ENCODE measurements around the gene HMCES. TPM values are rescaled to one million over a fixed set of nuclear protein-coding genes. Genes with fewer than 3 reads are reported as not detected.

Gene HMCES
- polyA plus RNA-seq, 3 donors, result 11.9 to 23.0 (median 18.0) TPM

DNA sequence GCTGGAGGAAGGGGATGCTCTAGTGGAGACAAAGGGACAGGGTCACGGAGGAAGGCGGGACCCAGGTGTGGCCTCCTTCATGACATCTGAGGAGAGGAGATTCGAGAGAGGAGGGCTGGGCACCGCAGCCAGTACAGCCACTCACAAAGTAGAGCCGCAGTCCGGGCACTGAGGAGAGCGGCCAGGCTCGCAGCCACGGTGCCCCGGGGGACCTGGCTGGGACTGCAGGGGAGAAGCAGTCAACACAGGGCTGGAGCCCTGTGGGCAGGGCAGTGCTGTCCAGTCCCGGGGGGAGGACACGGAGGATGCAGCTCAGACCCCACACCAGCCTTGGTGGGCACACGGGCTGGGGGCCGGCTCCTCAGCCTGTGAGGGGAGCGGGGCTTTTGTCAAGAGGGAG lies 40.3 kb downstream of the HMCES start:
- H3K4me1 ChIP-seq (ENCODE audit: control insufficient read depth in 1 of 2, insufficient read depth in 2 of 2, low read length in 2 of 2), result peaks cover 18 to 22% of the 10 kb centered on the region in 2 donors
- no peak overlapping the region for H3K9ac ChIP-seq (ENCODE audit: insufficient read depth, low read length, poor library complexity, severe bottlenecking)
- H3K36me3 ChIP-seq (replicated peaks in 1 of 2; ENCODE audit: control insufficient read depth in 1 of 2, insufficient read depth in 2 of 2, low read length in 2 of 2), result no peaks in the 10 kb centered on the region
- H3K9me3 ChIP-seq (replicated peaks in 1 of 2; ENCODE audit: control insufficient read depth in 1 of 2, insufficient read depth in 1 of 2, low read length in 2 of 2), result no peaks in the 10 kb centered on the region
- H3K4me3 Mint-ChIP-seq, result no peak overlapping the region
- peak overlapping the region in 1 of 7 donors; percentile 74 for H3K27ac Mint-ChIP-seq
- H4K20me1 ChIP-seq (ENCODE audit: insufficient read depth, low read length), result peaks cover 18% of the 10 kb centered on the region
- no peak overlapping the region for H3K4me3 ChIP-seq (replicated peaks in 1 of 3; ENCODE audit: low read depth in 2 of 3, low read length in 3 of 3)
- H3K27me3 ChIP-seq (ENCODE audit: control insufficient read depth in 2 of 2, insufficient read depth in 2 of 2, low read length in 2 of 2), result no peaks in the 10 kb centered on the region
- H3K36me3 Mint-ChIP-seq, result no peaks in the 10 kb centered on the region
- H3K9me3 Mint-ChIP-seq, result peaks cover 0 to 2% (median 0%) of the 10 kb centered on the region in 7 donors
- WGBS (ENCODE audit: insufficient coverage), result 98% methylated on average over 12 of the region's 15 CpGs
- peaks cover 16% of the 10 kb centered on the region for H3K4me1 Mint-ChIP-seq
- H3K4me2 ChIP-seq (replicated peaks; ENCODE audit: extremely low read depth, low read length, poor library complexity, severe bottlenecking), result no peak overlapping the region
- no peak overlapping the region for H3K27ac ChIP-seq (ENCODE audit: low read depth in 1 of 2, low read length in 2 of 2)
- TF ChIP-seq, protein P1, sequence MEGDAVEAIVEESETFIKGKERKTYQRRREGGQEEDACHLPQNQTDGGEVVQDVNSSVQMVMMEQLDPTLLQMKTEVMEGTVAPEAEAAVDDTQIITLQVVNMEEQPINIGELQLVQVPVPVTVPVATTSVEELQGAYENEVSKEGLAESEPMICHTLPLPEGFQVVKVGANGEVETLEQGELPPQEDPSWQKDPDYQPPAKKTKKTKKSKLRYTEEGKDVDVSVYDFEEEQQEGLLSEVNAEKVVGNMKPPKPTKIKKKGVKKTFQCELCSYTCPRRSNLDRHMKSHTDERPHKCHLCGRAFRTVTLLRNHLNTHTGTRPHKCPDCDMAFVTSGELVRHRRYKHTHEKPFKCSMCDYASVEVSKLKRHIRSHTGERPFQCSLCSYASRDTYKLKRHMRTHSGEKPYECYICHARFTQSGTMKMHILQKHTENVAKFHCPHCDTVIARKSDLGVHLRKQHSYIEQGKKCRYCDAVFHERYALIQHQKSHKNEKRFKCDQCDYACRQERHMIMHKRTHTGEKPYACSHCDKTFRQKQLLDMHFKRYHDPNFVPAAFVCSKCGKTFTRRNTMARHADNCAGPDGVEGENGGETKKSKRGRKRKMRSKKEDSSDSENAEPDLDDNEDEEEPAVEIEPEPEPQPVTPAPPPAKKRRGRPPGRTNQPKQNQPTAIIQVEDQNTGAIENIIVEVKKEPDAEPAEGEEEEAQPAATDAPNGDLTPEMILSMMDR (IDR thresholded peaks at IDR 0.05), result no peak
- peak in 1 of 3 donors; percentile 2 for DNase-seq
- H3K27me3 Mint-ChIP-seq (ENCODE audit: low read depth in 3 of 3), result peaks cover 1 to 10% (median 2%) of the 10 kb centered on the region in 3 donors
- intact Hi-C loops (cut with micrococcal nuclease), result loop anchor here in 1 of 2 donors (10.0 kb wide), 1 partner anchor 344 kb away; no protein-coding TSS in a partner anchor
- no peak overlapping the region for H2AFZ ChIP-seq (ENCODE audit: insufficient read depth, low read depth, low read length, poor library complexity, severe bottlenecking)
- H3K79me2 ChIP-seq (ENCODE audit: insufficient read depth, low read length), result peaks cover 18% of the 10 kb centered on the region

DNA sequence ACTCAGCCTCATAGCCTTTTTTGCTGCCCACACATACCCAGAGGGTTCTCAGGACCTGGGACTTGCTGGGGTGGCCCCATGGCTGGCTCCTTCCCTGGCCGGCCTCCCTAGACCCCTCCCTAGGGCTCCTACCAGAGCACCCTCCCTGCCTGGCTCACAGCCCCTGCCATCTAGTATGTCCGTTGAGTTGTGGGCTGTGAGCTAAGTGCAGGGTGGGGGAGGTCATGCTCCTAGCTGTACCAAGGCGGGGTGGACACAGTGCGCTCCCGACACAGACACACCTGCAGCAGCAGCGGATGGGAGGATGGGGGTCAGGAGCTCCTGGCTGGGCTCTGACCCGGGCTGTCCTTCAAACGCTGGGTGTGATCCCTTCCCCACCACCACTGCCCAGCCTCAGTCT lies 41.6 kb downstream of the HMCES start:
- Histone ChIP-seq H3K9ac (ENCODE audit: insufficient read depth, low read length, poor library complexity, severe bottlenecking) (no peak overlapping the region), H3K27me3 (ENCODE audit: control insufficient read depth in 2 of 2, insufficient read depth in 2 of 2, low read length in 2 of 2) (no peaks in the 10 kb centered on the region), H3K27ac (ENCODE audit: low read depth in 1 of 2, low read length in 2 of 2) (no peak overlapping the region), H3K4me1 (ENCODE audit: control insufficient read depth in 1 of 2, insufficient read depth in 2 of 2, low read length in 2 of 2) (peaks cover 7 to 10% of the 10 kb centered on the region in 2 donors), H2AFZ (ENCODE audit: insufficient read depth, low read depth, low read length, poor library complexity, severe bottlenecking) (no peak overlapping the region), H3K36me3 (replicated peaks in 1 of 2; ENCODE audit: control insufficient read depth in 1 of 2, insufficient read depth in 2 of 2, low read length in 2 of 2) (no peaks in the 10 kb centered on the region), H4K20me1 (ENCODE audit: insufficient read depth, low read length) (peaks cover 5% of the 10 kb centered on the region), H3K9me3 (replicated peaks in 1 of 2; ENCODE audit: control insufficient read depth in 1 of 2, insufficient read depth in 1 of 2, low read length in 2 of 2) (no peaks in the 10 kb centered on the region), H3K4me3 (replicated peaks in 1 of 3; ENCODE audit: low read depth in 2 of 3, low read length in 3 of 3) (no peak overlapping the region), H3K79me2 (ENCODE audit: insufficient read depth, low read length) (peaks cover 5% of the 10 kb centered on the region), H3K4me2 (replicated peaks; ENCODE audit: extremely low read depth, low read length, poor library complexity, severe bottlenecking) (no peak overlapping the region)
- Mint-ChIP-seq H3K4me1 (peaks cover 11% of the 10 kb centered on the region), H3K27me3 (ENCODE audit: low read depth in 3 of 3) (peaks cover 1 to 8% (median 2%) of the 10 kb centered on the region in 3 donors), H3K27ac (no peak overlapping the region), H3K36me3 (no peaks in the 10 kb centered on the region), H3K4me3 (no peak overlapping the region), H3K9me3 (no peaks in the 10 kb centered on the region)
- intact Hi-C loops (cut with micrococcal nuclease), result loop anchor here in 1 of 2 donors (10.0 kb wide), 1 partner anchor 345 kb away; no protein-coding TSS in a partner anchor
- TF ChIP-seq, protein P1 (IDR thresholded peaks at IDR 0.05), result no peak
- DNase-seq, result no peak
- WGBS (ENCODE audit: insufficient coverage), result no CpG with 5 or more reads among the region's 8 CpGs

All from CD14-positive monocyte (primary cell).